Fibroblast of the aortic adventitia (primary cell): ENCODE data around the gene CASQ2. TPM values are rescaled to one million over a fixed set of nuclear protein-coding genes. Genes with fewer than 3 reads are reported as not detected.
A peak's percentile ranks its signal among the peaks of the same experiment; 100 is the strongest.

Experiments used
- DNase-seq: peaks from one replicate; pipeline ENCODE4 v3.0.0-alpha.2; 2010; ENCODE audit warnings: low read depth
- H3K4me3 ChIP-seq: 2 replicates; pipeline ENCODE4 v1.5.1; 2011; ENCODE audit warnings: low read depth, mild to moderate bottlenecking, control low read depth, low read length, moderate library complexity
- total RNA-seq: library from RNA; depleted of rRNA; stranded (reverse); fragments of >200 nt; gene quantifications from 2 replicates; pipeline ENCODE4 v1.2.3, GENCODE V29; 2012; ENCODE audit warnings: low replicate concordance
- TF ChIP-seq, protein P1 (sequence below): IDR thresholded peaks from 2 replicates; pipeline ENCODE4 v1.5.1; 2011; ENCODE audit warnings: mild to moderate bottlenecking, low read length, control low read depth, inconsistent platforms; ENCODE audit not compliant: insufficient read depth

The CASQ2 gene
- total RNA-seq, 1 donor, result not detected

DNA sequence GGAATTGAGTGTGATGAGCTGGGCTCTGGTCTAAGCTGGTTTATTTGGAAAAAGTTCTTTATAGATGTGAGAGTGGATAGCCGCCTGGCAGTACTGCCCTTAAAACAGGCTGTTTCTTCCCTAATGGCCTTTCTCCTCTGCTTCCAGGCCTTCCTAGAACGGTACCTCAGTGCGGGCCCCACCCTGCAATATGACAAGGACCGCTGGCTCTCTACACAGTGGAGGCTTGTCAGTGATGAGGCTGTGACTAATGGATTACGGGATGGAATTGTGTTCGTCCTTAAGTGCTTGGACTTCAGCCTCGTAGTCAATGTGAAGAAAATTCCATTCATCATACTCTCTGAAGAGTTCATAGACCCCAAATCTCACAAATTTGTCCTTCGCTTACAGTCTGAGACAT, 77.5 kb downstream of the CASQ2 start:
- no peak overlapping the region for H3K4me3 ChIP-seq
- no peak for DNase-seq
- TF ChIP-seq, protein P1, sequence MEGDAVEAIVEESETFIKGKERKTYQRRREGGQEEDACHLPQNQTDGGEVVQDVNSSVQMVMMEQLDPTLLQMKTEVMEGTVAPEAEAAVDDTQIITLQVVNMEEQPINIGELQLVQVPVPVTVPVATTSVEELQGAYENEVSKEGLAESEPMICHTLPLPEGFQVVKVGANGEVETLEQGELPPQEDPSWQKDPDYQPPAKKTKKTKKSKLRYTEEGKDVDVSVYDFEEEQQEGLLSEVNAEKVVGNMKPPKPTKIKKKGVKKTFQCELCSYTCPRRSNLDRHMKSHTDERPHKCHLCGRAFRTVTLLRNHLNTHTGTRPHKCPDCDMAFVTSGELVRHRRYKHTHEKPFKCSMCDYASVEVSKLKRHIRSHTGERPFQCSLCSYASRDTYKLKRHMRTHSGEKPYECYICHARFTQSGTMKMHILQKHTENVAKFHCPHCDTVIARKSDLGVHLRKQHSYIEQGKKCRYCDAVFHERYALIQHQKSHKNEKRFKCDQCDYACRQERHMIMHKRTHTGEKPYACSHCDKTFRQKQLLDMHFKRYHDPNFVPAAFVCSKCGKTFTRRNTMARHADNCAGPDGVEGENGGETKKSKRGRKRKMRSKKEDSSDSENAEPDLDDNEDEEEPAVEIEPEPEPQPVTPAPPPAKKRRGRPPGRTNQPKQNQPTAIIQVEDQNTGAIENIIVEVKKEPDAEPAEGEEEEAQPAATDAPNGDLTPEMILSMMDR, result no peak

DNA sequence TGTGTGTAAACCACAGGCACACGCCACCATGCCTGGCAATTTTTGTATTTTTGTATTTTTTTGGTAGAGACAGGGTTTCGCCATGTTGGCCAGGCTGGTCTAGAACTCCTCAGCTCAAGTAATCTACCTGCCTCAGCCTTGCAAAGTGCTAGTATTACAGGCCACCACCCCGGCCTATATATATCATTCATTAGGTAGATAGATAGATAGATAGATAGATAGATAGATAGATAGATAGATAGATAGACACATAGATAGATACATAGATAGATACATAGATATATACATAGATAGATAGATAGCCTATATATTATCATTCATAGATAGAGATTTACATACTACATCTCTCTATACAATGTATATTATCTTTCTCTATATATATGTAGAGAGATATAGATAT, 80.8 kb downstream of the CASQ2 start:
- H3K4me3 ChIP-seq, result no peak overlapping the region
- TF ChIP-seq, protein P1, result no peak
- DNase-seq, result no peak

DNA sequence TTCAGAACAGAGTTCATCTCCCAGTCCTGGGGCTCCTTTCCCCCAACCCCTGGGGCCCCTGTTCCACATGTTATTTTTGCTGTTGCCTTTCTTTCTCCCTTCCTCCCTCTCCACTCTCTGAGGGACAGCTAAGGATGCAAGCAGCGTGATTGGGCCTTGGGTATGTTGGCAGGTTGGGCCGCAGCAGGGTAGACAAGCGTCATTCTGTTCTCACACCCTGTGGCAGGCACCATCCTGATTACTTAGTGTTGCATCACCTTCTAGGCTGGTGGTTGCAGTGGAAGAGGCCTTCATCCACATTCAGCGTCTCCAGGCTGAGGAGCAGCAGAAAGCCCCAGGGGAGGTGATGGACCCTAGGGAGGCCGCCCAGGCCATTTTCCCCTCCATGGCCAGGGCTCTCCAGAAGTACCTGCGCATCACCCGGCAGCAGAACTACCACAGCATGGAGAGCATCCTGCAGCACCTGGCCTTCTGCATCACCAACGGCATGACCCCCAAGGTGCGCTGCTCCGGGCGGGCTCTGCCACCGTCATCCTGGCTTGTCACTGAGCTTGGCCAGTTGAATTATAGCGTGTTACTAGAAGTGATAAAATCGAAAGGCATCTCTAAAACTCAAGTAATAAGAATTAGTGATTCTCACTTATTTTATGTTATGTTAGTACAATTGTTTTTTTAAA, 83.3 kb downstream of the CASQ2 start:
- DNase-seq, result no peak
- H3K4me3 ChIP-seq, result no peak overlapping the region
- TF ChIP-seq, protein P1, result no peak

DNA sequence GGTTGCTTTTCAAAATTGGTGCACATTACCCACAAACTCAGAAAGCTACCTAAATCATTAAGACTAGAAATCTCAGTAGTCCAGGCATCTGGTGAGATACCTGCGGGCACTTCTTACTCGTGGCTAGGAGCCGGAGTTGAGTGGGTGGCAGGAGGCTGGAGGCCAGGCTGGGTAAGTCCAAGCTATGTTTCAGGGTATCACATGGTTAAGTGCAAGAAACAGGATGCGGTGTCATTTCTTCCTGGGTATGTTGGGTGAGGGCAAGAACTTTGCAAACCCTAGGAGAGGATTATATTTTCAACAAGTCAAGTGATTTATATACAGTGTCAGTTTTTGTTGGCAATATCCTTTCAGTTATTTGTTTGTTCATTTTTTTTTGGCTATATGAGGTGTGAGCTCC, 85.7 kb downstream of the CASQ2 start:
- no peak overlapping the region for H3K4me3 ChIP-seq
- DNase-seq, result no peak
- TF ChIP-seq, protein P1, result no peak

DNA sequence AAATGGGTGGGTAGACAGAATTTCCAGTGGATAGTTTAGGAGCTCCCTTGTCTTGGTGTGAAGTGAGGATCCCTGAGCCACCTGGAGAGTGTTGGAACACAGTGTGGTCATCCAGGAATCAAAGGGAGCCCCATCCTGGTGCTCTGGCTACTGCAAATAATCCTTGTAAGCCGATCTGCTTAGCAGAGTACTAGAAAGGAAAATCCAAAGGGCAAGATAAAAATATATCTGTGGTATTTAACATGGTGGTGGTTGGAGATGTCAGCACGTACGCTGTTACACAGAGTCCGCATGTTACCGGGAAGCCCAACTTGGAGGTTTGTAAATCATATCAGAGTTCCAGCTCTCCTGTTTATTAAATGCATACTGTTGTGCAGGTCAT, 87.8 kb downstream of the CASQ2 start:
- no peak for DNase-seq
- TF ChIP-seq, protein P1, result no peak
- no peak overlapping the region for H3K4me3 ChIP-seq

DNA sequence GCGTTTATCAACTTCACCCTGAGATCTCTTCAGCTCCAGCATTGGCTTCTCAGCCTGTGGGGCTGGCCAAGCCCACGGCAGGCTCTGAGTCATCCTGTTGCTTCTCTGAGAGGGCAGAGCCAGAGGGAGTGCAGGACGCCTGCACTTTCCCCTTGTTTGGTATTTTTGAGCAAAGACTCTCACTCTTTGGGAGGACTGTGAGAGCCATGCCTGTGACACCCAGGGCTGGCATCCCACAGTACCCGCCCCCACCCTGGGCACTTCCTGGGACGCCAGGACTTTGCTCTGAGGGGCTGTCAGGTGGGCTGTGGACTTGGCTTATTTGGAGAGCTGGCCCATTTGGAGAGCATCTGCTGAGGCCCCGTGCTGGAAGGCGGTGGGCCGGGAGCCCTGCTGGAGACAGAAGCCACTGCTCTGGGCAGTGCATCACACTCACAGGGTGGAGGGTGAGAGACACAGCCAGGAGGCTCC, 89.3 kb downstream of the CASQ2 start:
- no peak overlapping the region for H3K4me3 ChIP-seq
- DNase-seq, result peak; percentile 74
- TF ChIP-seq, protein P1, result peak; percentile 25

DNA sequence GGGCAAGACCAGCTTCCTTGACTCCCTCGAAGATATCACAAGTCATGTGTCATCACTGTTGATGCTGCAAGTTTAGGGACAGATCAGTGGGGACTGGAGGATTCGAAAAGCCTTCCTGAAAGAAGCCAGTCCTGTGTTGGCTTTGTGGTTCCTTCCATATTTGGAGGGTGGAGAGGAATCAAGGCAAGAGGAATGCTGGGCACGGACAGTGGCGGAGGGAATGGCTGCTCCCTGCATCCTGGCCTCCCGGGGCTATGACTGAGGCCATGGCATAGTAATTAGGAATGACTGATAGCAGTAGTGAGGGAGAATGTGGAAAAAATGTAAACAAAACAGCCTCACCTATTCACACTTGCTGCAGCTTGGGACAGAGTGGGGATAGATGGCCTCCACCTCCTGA, 90.4 kb downstream of the CASQ2 start:
- TF ChIP-seq, protein P1, result no peak
- no peak overlapping the region for H3K4me3 ChIP-seq
- no peak for DNase-seq
